HepG2 (cell line): ENCODE measurements around the gene AIP. TPM values are rescaled to one million over a fixed set of nuclear protein-coding genes. Genes with fewer than 3 reads are reported as not detected.

ENCODE experiments used
- HNF4G ChIP-seq, 2 experiments: sonication (generic) in 1 of 2; formaldehyde crosslinking in 1 of 2; IDR thresholded peaks; 2 replicates each; pipeline versions ENCODE4 v1.4.0 to v1.6.1; 2011 to 2020; ENCODE audit warnings: borderline replicate concordance in 2 of 2, low read depth in 2 of 2, mild to moderate bottlenecking in 2 of 2, low read length in 1 of 2, missing genetic modification reagents in 1 of 2, moderate library complexity in 1 of 2
- NR1H2 ChIP-seq: sonication (generic); formaldehyde crosslinking; IDR thresholded peaks from 2 replicates; pipeline ENCODE4 v1.8.1; 2022; ENCODE audit warnings: low read depth, missing genetic modification reagents, borderline replicate concordance
- ZFP90 ChIP-seq: sonication (generic); formaldehyde crosslinking; IDR thresholded peaks from 2 replicates; pipeline ENCODE4 v1.8.0; 2022; ENCODE audit warnings: missing genetic modification reagents, mild to moderate bottlenecking, inconsistent platforms, borderline replicate concordance
- ZNF367 ChIP-seq: sonication (generic); formaldehyde crosslinking; IDR thresholded peaks from 2 replicates; pipeline ENCODE4 v1.4.0; 2020; ENCODE audit warnings: missing genetic modification reagents, borderline replicate concordance
- ZNF605 ChIP-seq: sonication (generic); formaldehyde crosslinking; IDR thresholded peaks from 2 replicates; pipeline ENCODE4 v1.8.0; 2022; ENCODE audit warnings: mild to moderate bottlenecking, missing genetic modification reagents
- polyA plus RNA-seq, 8 experiments: library from polyadenylated mRNA; depleted of rRNA in 3 of 8; stranded (reverse) in 7 of 8; unstranded in 1 of 8; fragments of >200 nt; fragmentation: Illumina TruSeq in 4 of 8; extraction: Trizol in 4 of 8; gene quantifications; 2 replicates each; pipeline versions ENCODE4 v1.2.1 to v1.2.3, GENCODE V29; 2011 to 2016; ENCODE audit warnings: low read depth in 4 of 8, missing spikeins in 1 of 8, mixed read lengths in 1 of 8; ENCODE audit not compliant: insufficient read depth in 1 of 8
- total RNA-seq, 5 experiments: library from RNA; depleted of rRNA; stranded (reverse); fragments of >200 nt; fragmentation: Illumina TruSeq; extraction: Trizol; gene quantifications; 2 replicates each; pipeline ENCODE4 v1.2.3, GENCODE V29; 2016; ENCODE audit warnings: low read depth in 1 of 5
- TF ChIP-seq, protein P1 (sequence below): sonication (generic); formaldehyde crosslinking; IDR thresholded peaks from 2 replicates; pipeline ENCODE4 v1.4.0; 2020; ENCODE audit warnings: missing genetic modification reagents, mild to moderate bottlenecking, borderline replicate concordance
- TF ChIP-seq, protein P2 (sequence below): sonication (generic); formaldehyde crosslinking; IDR thresholded peaks from 2 replicates; pipeline ENCODE4 v1.4.0; 2020; ENCODE audit warnings: missing genetic modification reagents
- TF ChIP-seq, protein P3 (sequence below): sonication (generic); formaldehyde crosslinking; IDR thresholded peaks from 2 replicates; pipeline ENCODE4 v1.4.0; 2020; ENCODE audit warnings: missing genetic modification reagents, borderline replicate concordance
- TF ChIP-seq, protein P4 (sequence below): sonication (generic); formaldehyde crosslinking; IDR thresholded peaks from 2 replicates; pipeline ENCODE4 v1.8.1; 2022; ENCODE audit warnings: mild to moderate bottlenecking, missing genetic modification reagents

The AIP gene
- total and polyA plus RNA-seq, 2 of the 13 experiments (the other 11 are each of a cell fraction or from before 2014, with no cell fraction given): 51.8 to 110 TPM

DNA sequence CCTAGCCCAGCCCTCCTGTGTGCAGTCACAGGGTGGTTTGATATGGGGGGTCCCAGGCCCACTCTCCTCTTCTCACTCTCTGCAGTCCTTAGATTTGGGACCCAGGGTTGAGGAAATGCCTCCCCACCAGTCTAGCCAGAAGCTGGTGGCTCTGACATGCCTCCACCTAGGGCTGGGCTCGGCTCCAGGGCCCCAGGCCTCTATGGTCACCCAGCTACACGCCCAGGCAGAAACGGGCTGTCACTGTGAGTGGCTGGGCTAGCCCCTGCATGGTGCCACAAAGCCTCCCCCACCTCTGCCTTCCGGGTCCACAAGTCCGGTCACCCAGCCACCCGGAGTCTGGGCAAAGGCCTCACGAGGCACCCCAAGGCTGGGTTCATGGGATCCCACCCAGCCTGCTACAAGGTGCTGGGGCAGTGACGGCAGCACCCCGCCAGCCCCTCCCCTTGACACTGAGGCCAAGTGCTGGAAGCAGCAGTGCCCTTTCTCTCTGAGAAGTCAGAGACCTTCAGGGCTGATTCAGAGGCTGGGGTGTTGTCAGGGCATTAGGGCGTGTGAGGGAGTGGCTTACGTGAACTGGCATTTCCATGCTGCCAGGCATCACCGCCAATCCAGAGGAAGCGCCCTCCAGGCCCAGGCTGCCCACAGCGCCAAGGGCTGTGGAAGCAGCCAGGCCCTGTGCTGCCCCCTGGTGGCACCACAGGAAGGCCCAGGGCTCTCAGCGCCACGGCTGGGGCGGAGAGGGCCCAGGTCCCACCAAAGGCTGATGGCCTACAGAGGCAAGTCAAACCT, 23.0 kb downstream of the AIP start (continued):
- TF ChIP-seq, protein P1, sequence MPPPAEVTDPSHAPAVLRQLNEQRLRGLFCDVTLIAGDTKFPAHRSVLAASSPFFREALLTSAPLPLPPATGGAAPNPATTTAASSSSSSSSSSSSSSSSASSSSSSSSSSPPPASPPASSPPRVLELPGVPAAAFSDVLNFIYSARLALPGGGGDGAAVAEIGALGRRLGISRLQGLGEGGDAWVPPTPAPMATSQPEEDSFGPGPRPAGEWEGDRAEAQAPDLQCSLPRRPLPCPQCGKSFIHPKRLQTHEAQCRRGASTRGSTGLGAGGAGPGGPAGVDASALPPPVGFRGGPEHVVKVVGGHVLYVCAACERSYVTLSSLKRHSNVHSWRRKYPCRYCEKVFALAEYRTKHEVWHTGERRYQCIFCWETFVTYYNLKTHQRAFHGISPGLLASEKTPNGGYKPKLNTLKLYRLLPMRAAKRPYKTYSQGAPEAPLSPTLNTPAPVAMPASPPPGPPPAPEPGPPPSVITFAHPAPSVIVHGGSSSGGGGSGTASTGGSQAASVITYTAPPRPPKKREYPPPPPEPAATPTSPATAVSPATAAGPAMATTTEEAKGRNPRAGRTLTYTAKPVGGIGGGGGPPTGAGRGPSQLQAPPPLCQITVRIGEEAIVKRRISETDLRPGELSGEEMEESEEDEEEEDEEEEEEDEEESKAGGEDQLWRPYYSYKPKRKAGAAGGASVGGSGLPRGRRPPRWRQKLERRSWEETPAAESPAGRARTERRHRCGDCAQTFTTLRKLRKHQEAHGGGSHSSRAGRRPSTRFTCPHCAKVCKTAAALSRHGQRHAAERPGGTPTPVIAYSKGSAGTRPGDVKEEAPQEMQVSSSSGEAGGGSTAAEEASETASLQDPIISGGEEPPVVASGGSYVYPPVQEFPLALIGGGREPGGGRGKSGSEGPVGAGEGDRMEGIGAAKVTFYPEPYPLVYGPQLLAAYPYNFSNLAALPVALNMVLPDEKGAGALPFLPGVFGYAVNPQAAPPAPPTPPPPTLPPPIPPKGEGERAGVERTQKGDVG: peak; percentile 75; the same call in 1 of the 2 replicates
- TF ChIP-seq ZNF605 (CRISPR knock-in tag): peak; percentile 87
- TF ChIP-seq, protein P2, sequence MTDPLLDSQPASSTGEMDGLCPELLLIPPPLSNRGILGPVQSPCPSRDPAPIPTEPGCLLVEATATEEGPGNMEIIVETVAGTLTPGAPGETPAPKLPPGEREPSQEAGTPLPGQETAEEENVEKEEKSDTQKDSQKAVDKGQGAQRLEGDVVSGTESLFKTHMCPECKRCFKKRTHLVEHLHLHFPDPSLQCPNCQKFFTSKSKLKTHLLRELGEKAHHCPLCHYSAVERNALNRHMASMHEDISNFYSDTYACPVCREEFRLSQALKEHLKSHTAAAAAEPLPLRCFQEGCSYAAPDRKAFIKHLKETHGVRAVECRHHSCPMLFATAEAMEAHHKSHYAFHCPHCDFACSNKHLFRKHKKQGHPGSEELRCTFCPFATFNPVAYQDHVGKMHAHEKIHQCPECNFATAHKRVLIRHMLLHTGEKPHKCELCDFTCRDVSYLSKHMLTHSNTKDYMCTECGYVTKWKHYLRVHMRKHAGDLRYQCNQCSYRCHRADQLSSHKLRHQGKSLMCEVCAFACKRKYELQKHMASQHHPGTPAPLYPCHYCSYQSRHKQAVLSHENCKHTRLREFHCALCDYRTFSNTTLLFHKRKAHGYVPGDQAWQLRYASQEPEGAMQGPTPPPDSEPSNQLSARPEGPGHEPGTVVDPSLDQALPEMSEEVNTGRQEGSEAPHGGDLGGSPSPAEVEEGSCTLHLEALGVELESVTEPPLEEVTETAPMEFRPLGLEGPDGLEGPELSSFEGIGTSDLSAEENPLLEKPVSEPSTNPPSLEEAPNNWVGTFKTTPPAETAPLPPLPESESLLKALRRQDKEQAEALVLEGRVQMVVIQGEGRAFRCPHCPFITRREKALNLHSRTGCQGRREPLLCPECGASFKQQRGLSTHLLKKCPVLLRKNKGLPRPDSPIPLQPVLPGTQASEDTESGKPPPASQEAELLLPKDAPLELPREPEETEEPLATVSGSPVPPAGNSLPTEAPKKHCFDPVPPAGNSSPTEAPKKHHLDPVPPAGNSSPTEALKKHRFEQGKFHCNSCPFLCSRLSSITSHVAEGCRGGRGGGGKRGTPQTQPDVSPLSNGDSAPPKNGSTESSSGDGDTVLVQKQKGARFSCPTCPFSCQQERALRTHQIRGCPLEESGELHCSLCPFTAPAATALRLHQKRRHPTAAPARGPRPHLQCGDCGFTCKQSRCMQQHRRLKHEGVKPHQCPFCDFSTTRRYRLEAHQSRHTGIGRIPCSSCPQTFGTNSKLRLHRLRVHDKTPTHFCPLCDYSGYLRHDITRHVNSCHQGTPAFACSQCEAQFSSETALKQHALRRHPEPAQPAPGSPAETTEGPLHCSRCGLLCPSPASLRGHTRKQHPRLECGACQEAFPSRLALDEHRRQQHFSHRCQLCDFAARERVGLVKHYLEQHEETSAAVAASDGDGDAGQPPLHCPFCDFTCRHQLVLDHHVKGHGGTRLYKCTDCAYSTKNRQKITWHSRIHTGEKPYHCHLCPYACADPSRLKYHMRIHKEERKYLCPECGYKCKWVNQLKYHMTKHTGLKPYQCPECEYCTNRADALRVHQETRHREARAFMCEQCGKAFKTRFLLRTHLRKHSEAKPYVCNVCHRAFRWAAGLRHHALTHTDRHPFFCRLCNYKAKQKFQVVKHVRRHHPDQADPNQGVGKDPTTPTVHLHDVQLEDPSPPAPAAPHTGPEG: no peak
- no peak for TF ChIP-seq HNF4G (IDR thresholded peaks at IDR 0.05; ENCODE audit: borderline replicate concordance, low read depth, low read length)
- TF ChIP-seq HNF4G (CRISPR knock-in tag; IDR thresholded peaks at IDR 0.05; ENCODE audit: borderline replicate concordance, low read depth): no peak
- TF ChIP-seq, protein P3, sequence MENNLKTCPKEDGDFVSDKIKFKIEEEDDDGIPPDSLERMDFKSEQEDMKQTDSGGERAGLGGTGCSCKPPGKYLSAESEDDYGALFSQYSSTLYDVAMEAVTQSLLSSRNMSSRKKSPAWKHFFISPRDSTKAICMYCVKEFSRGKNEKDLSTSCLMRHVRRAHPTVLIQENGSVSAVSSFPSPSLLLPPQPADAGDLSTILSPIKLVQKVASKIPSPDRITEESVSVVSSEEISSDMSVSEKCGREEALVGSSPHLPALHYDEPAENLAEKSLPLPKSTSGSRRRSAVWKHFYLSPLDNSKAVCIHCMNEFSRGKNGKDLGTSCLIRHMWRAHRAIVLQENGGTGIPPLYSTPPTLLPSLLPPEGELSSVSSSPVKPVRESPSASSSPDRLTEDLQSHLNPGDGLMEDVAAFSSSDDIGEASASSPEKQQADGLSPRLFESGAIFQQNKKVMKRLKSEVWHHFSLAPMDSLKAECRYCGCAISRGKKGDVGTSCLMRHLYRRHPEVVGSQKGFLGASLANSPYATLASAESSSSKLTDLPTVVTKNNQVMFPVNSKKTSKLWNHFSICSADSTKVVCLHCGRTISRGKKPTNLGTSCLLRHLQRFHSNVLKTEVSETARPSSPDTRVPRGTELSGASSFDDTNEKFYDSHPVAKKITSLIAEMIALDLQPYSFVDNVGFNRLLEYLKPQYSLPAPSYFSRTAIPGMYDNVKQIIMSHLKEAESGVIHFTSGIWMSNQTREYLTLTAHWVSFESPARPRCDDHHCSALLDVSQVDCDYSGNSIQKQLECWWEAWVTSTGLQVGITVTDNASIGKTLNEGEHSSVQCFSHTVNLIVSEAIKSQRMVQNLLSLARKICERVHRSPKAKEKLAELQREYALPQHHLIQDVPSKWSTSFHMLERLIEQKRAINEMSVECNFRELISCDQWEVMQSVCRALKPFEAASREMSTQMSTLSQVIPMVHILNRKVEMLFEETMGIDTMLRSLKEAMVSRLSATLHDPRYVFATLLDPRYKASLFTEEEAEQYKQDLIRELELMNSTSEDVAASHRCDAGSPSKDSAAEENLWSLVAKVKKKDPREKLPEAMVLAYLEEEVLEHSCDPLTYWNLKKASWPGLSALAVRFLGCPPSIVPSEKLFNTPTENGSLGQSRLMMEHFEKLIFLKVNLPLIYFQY (CRISPR knock-in tag): no peak; the same call in 1 of the 2 replicates
- TF ChIP-seq NR1H2 (CRISPR knock-in tag): no peak
- TF ChIP-seq ZFP90 (CRISPR knock-in tag): no peak
- TF ChIP-seq ZNF367 (CRISPR knock-in tag): no peak
- TF ChIP-seq, protein P4, sequence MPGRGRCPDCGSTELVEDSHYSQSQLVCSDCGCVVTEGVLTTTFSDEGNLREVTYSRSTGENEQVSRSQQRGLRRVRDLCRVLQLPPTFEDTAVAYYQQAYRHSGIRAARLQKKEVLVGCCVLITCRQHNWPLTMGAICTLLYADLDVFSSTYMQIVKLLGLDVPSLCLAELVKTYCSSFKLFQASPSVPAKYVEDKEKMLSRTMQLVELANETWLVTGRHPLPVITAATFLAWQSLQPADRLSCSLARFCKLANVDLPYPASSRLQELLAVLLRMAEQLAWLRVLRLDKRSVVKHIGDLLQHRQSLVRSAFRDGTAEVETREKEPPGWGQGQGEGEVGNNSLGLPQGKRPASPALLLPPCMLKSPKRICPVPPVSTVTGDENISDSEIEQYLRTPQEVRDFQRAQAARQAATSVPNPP: no peak
